SK-N-MC (cell line): ENCODE results near the gene ECEL1.

Experiments used
- DNase-seq: peaks from one replicate; pipeline ENCODE4 v3.0.0-alpha.2; 2011; ENCODE audit warnings: low read depth, low spot score
- H3K27ac ChIP-seq: fragments of 200-600 bp; sonication (generic); 2 replicates; pipeline ENCODE4 v1.5.1; 2016; ENCODE audit warnings: mixed run types
- H3K36me3 ChIP-seq: fragments of 200-600 bp; sonication (generic); 2 replicates; pipeline ENCODE4 v1.6.1; 2017; ENCODE audit warnings: antibody characterized with exemption, low read length, mixed read lengths; ENCODE audit not compliant: insufficient read depth
- H3K4me3 ChIP-seq: fragments of 200-600 bp; sonication (generic); 2 replicates; pipeline ENCODE4 v1.5.1; 2016
- H3K9ac ChIP-seq: fragments of 200-600 bp; sonication (generic); 2 replicates; pipeline ENCODE4 v1.8.0; 2017; ENCODE audit warnings: mixed run types, mixed read lengths; ENCODE audit not compliant: insufficient read length
- H3K9me3 ChIP-seq: fragments of 200-600 bp; sonication (generic); 2 replicates; pipeline ENCODE4 v1.6.1; 2017; ENCODE audit warnings: low read depth, mild to moderate bottlenecking, antibody characterized with exemption, low read length, moderate library complexity, mixed read lengths
- EZH2 ChIP-seq: fragments of 200-600 bp; sonication (generic); IDR thresholded peaks from one replicate; pipeline ENCODE4 v1.6.1; 2017; ENCODE audit warnings: antibody characterized with exemption
- FOXP2 ChIP-seq: optimal IDR thresholded peaks from 2 replicates; pipeline ENCODE3; 2011; ENCODE audit warnings: mild to moderate bottlenecking, moderate library complexity; ENCODE audit not compliant: insufficient read depth; ENCODE audit errors: extremely low read length, control extremely low read depth
- POLR2AphosphoS5 ChIP-seq: IDR thresholded peaks from 2 replicates; pipeline ENCODE4 v1.6.1; 2012; ENCODE audit warnings: mild to moderate bottlenecking, low read depth, low read length, borderline replicate concordance

ECEL1 gene

GRCh38 chr2:232490221-232491138 is 2.8 kb upstream of the ECEL1 start:
- TF ChIP-seq FOXP2 (no peak), EZH2 (no peak), POLR2AphosphoS5 (no peak)
- Histone ChIP-seq H3K36me3 (no peaks in the 10 kb centered on the region), H3K27ac (no peak overlapping the region), H3K4me3 (no peak overlapping the region), H3K9ac (no peak overlapping the region), H3K9me3 (no peaks in the 10 kb centered on the region)
- no peak for DNase-seq

DNA sequence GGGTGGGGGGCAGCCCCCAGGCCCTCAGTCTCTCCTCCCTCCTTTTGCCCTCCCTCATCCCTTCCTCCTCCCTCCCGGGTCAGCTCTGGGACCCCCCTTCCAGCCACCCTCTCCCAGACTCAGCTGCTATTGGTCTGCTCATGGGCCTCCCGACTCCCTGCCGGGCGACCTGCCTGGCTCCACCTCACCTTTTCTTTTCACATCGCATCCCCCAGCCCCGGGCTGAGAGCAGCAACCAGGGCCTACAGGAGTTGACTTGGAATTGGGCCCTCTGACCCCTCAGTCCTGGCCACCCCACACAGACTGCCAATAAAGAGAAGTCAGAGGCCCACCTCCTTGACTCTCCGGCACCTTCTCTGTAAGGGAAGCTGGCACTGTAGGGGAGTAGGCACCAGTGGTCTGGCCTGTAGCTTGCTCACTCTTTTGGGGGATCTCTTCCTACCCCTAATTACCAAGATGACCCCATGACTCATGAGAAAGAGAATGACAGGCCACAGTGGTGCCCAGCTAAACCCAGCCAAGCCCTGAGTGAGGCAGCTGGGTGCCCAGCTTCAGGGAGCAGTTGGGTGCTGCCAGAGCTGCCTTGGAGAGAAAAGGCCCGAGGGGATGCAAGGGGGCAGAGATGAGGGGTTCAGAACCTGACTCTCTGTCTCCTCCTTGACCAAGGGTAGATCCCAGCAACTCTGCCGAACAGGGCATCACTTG is 2.0 kb upstream of the ECEL1 start:
- no peak for DNase-seq
- H3K4me3 ChIP-seq, result no peak overlapping the region
- no peaks in the 10 kb centered on the region for H3K9me3 ChIP-seq
- no peak overlapping the region for H3K27ac ChIP-seq
- TF ChIP-seq FOXP2, result no peak
- no peak for TF ChIP-seq EZH2
- TF ChIP-seq POLR2AphosphoS5, result no peak
- H3K36me3 ChIP-seq, result no peaks in the 10 kb centered on the region
- no peak overlapping the region for H3K9ac ChIP-seq

- TF ChIP-seq POLR2AphosphoS5 (no peak), EZH2 (no peak), FOXP2 (no peak)
- H3K36me3 ChIP-seq, result no peaks in the 10 kb centered on the region
- no peak overlapping the region for H3K4me3 ChIP-seq
- DNase-seq, result no peak
- H3K9me3 ChIP-seq, result no peaks in the 10 kb centered on the region
- no peak overlapping the region for H3K27ac ChIP-seq
- no peak overlapping the region for H3K9ac ChIP-seq
Observed at GRCh38 chr2:232488721-232489300, 1.2 kb upstream of the ECEL1 start.

GRCh38 chr2:232488097-232488711 is 570 bp upstream of the ECEL1 start:
- no peaks in the 10 kb centered on the region for H3K36me3 ChIP-seq
- no peak overlapping the region for H3K27ac ChIP-seq
- TF ChIP-seq FOXP2 (no peak), EZH2 (no peak), POLR2AphosphoS5 (no peak)
- no peak overlapping the region for H3K9ac ChIP-seq
- no peaks in the 10 kb centered on the region for H3K9me3 ChIP-seq
- no peak overlapping the region for H3K4me3 ChIP-seq
- no peak for DNase-seq

- TF ChIP-seq POLR2AphosphoS5 (no peak), EZH2 (peak; percentile 71)
- H3K9ac ChIP-seq, result no peak overlapping the region
- H3K27ac ChIP-seq, result no peak overlapping the region
- H3K36me3 ChIP-seq, result no peaks in the 10 kb centered on the region
- no peaks in the 10 kb centered on the region for H3K9me3 ChIP-seq
- peak overlapping the region; percentile 43 for H3K4me3 ChIP-seq
- no peak for DNase-seq
Observed at GRCh38 chr2:232486558-232487384, 863 bp downstream of the ECEL1 start.

- no peak for DNase-seq
- TF ChIP-seq EZH2, result peak; percentile 78
- TF ChIP-seq FOXP2, result no peak
- TF ChIP-seq POLR2AphosphoS5, result no peak
- Histone ChIP-seq H3K4me3 (no peak overlapping the region), H3K9me3 (no peaks in the 10 kb centered on the region), H3K36me3 (no peaks in the 10 kb centered on the region), H3K9ac (no peak overlapping the region), H3K27ac (no peak overlapping the region)
Observed at GRCh38 chr2:232485757-232486557, 1.7 kb downstream of the ECEL1 start.

- Histone ChIP-seq H3K9me3 (no peaks in the 10 kb centered on the region), H3K9ac (no peak overlapping the region)
Observed at GRCh38 chr2:232485348-232485756, 2.3 kb downstream of the ECEL1 start.

More at GRCh38 chr2:232485348-232485756, 2.3 kb downstream of the ECEL1 start:
- TF ChIP-seq FOXP2, result no peak
- TF ChIP-seq EZH2, result no peak
- no peak for TF ChIP-seq POLR2AphosphoS5
- H3K27ac ChIP-seq, result no peak overlapping the region
- DNase-seq, result no peak
- H3K4me3 ChIP-seq, result no peak overlapping the region
- no peaks in the 10 kb centered on the region for H3K36me3 ChIP-seq
